Measurements from ENCODE around the gene KEL.

The KEL gene

DNA sequence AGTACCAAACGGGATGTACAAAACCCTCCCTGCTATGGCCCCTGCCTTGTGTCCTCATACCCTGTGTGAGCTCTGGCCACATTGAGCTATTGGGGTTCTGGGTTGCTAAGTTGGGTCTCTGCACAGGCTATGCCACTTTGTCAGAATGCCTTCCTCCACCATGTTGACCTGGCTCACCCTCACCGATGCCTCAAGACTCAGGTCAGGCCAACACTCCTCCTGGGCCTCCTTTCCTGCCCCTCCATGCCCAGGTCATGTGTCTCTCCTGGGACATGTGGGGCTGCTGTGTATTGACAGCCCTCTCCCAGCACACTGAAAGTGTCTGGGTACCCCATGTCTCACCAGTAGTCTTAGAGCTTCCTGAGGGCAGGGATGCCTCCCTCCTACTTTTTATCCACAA, 43.3 kb downstream of the KEL start:
- no peak overlapping the region for H3K4me3 ChIP-seq (ENCODE audit: low read length)
- TF ChIP-seq, protein P1, sequence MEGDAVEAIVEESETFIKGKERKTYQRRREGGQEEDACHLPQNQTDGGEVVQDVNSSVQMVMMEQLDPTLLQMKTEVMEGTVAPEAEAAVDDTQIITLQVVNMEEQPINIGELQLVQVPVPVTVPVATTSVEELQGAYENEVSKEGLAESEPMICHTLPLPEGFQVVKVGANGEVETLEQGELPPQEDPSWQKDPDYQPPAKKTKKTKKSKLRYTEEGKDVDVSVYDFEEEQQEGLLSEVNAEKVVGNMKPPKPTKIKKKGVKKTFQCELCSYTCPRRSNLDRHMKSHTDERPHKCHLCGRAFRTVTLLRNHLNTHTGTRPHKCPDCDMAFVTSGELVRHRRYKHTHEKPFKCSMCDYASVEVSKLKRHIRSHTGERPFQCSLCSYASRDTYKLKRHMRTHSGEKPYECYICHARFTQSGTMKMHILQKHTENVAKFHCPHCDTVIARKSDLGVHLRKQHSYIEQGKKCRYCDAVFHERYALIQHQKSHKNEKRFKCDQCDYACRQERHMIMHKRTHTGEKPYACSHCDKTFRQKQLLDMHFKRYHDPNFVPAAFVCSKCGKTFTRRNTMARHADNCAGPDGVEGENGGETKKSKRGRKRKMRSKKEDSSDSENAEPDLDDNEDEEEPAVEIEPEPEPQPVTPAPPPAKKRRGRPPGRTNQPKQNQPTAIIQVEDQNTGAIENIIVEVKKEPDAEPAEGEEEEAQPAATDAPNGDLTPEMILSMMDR (conservative IDR thresholded peaks at IDR 0.05; ENCODE audit: low read length) = no peak
- no peak for DNase-seq (ENCODE audit: low read depth)

DNA sequence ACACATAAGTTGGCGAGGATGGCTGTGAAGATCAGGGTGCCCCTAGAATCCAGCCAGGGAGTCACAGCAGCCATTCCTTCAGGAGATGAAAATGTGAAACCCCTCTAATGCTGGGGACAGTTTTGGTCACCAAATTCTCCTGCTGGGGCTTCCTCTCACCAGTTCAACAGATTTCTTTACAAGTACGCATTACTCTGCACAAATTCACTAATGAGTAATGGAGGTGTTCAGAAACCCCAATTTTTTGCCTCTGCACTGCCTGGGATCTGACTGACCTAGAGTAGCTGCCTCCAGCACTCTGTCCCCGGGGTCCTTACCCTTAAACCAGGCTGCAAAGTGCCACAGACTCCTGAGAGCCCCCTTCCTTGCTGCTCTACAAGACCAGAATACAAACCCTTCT, 44.7 kb downstream of the KEL start:
- no peak for DNase-seq (ENCODE audit: low read depth)
- TF ChIP-seq, protein P1 (conservative IDR thresholded peaks at IDR 0.05; ENCODE audit: low read length) = no peak
- no peak overlapping the region for H3K4me3 ChIP-seq (ENCODE audit: low read length)

DNA sequence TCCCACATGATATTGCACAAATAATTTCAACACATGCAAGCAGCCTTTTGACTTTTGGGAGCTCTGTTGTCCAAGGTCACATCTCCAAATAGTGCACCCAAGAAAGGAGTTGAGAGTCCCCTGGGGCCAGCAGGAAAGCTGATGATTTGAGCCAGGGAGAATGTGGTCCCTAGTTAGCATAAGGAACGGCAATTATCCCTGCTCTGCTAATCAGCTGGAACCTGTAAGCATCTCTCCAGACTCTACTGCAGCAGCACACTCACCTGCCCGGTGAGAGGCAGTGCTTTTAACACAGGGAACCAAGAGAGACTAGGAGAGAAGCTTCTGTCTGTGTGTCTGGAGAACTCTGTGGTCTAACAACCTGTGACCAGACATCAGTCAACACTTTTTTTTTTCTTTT, 45.7 kb downstream of the KEL start:
- TF ChIP-seq, protein P1 (conservative IDR thresholded peaks at IDR 0.05; ENCODE audit: low read length) = no peak
- H3K4me3 ChIP-seq (ENCODE audit: low read length) = no peak overlapping the region
- DNase-seq (ENCODE audit: low read depth) = no peak

DNA sequence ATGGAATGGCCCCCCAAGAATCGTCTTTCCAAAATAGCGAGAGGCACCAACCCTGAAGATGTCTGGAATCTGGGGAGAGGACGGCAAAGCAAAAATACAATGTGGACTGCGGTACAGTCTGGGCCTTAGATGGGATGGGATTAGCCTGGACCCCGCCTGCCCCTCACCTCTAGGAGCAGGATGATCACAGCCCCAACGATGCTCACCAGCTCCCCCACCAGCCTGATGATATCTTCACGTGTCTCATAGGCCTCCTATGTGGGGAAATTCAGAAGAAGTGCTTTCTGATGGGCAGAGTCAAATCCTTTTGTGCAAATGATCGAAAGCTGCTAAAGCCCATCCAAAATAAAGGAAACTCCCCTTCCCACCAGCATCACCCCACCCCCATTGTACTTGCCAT, 46.8 kb downstream of the KEL start:
- TF ChIP-seq, protein P1 (conservative IDR thresholded peaks at IDR 0.05; ENCODE audit: low read length) = no peak
- DNase-seq (ENCODE audit: low read depth) = no peak
- no peak overlapping the region for H3K4me3 ChIP-seq (ENCODE audit: low read length)

DNA sequence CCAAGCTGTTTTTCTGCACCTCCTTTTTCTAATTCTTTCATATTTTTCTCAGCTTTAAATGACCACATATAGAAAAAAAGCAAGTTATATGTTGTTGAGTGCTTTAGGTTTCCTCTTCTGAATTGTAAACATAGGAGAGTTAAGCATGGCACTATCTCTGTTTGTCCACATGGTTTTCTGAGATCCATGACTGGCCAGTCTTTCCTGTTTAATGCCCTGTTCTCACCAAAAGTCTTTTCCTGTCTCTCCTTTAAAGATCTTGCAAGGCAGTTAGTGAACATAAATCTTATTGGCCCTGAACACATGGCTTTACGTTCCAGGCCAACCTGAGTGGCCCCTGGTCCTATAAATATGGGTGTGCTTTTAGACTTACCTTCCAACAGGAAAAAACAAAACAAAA, 48.0 kb downstream of the KEL start:
- no peak for DNase-seq (ENCODE audit: low read depth)
- TF ChIP-seq, protein P1 (conservative IDR thresholded peaks at IDR 0.05; ENCODE audit: low read length) = no peak
- H3K4me3 ChIP-seq (ENCODE audit: low read length) = no peak overlapping the region

DNA sequence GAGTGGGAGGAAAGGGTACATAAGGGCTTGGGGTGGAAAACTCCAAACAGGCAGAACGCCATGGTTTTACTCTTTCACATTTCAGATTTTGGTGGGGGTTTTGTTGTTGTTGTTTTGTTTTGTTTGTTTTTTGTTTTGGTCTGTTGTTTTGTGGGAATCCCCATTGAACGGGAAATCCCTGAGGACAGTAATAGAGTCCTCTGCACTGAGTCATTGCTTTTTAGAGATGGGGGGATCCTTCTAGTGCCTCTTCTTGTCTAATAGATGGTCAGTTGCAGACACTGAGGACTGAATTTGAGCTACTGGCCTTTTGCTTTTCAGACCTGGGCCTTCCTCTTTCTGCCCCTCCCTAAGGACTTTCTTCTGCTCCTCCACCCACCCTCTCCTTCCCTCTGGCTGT, 48.6 kb downstream of the KEL start:
- no peak overlapping the region for H3K4me3 ChIP-seq (ENCODE audit: low read length)
- TF ChIP-seq, protein P1 (conservative IDR thresholded peaks at IDR 0.05; ENCODE audit: low read length) = no peak
- no peak for DNase-seq (ENCODE audit: low read depth)

DNA sequence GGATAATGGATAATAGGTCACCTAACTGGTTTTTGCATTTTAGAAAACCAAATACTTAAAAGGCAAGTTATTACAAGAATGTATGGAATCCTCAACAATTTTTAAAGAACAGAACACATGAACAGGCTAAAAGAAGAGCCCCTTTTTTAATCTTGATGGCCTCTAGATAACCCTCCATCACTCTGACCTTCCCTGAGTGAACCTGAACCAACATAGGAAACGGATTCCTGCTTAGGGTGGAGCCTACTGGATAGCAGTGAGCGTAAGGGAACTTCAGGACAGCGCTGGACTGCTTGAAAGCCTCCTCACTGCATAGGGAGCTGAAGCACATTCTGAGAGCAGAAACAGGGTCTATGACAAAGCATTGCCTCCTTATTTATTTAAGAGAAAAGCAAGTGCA, 49.1 kb downstream of the KEL start:
- no peak for DNase-seq (ENCODE audit: low read depth)
- TF ChIP-seq, protein P1 (conservative IDR thresholded peaks at IDR 0.05; ENCODE audit: low read length) = no peak
- H3K4me3 ChIP-seq (ENCODE audit: low read length) = no peak overlapping the region
